EH (cell line): Measurements from ENCODE around the gene LPIN1.
"Not testable (repeated sequence)": the region's sequence is repeated elsewhere in the genome, so short reads cannot be mapped to it uniquely, and the experiment has no call there.

Experiments used
- DNase-seq: peaks from one replicate; pipeline ENCODE4 v3.0.0-alpha.2; 2015; ENCODE audit warnings: low read depth

Gene LPIN1

GRCh38 chr2:11835403-11835802 lies 89.0 kb downstream of the LPIN1 start:
- no peak for DNase-seq

- DNase-seq, result no peak
Measured at GRCh38 chr2:11836647-11837219, 90.3 kb downstream of the LPIN1 start.

GRCh38 chr2:11837875-11838734 lies 91.7 kb downstream of the LPIN1 start:
- DNase-seq, result no peak

- DNase-seq, result peak; percentile 43
Measured at GRCh38 chr2:11839916-11840315, 93.5 kb downstream of the LPIN1 start.

- DNase-seq, result no peak
Measured at GRCh38 chr2:11842336-11842735, 95.9 kb downstream of the LPIN1 start.

GRCh38 chr2:11844798-11845197 lies 98.4 kb downstream of the LPIN1 start:
- DNase-seq, result not testable (repeated sequence)

- not testable (repeated sequence) for DNase-seq
Measured at GRCh38 chr2:11847935-11848334, 101.5 kb downstream of the LPIN1 start.

- DNase-seq, result no peak
Measured at GRCh38 chr2:11850082-11850481, 103.7 kb downstream of the LPIN1 start.

- DNase-seq, result no peak
Measured at GRCh38 chr2:11852526-11853196, 106.2 kb downstream of the LPIN1 start.

GRCh38 chr2:11853197-11853588 lies 106.8 kb downstream of the LPIN1 start:
- DNase-seq, result no peak

- DNase-seq, result no peak
Measured at GRCh38 chr2:11855064-11855760, 108.8 kb downstream of the LPIN1 start.

- DNase-seq, result no peak
Measured at GRCh38 chr2:11856095-11856494, 109.7 kb downstream of the LPIN1 start.

GRCh38 chr2:11858883-11859282 lies 112.5 kb downstream of the LPIN1 start:
- no peak for DNase-seq

GRCh38 chr2:11859975-11860374 lies 113.5 kb downstream of the LPIN1 start:
- DNase-seq, result not testable (repeated sequence)

GRCh38 chr2:11861044-11861443 lies 114.6 kb downstream of the LPIN1 start:
- no peak for DNase-seq

- DNase-seq, result no peak
Measured at GRCh38 chr2:11862049-11862448, 115.6 kb downstream of the LPIN1 start.

GRCh38 chr2:11863103-11863502 lies 116.7 kb downstream of the LPIN1 start:
- DNase-seq, result no peak

- DNase-seq, result peak; percentile 90
Measured at GRCh38 chr2:11863513-11864328, 117.3 kb downstream of the LPIN1 start.

- DNase-seq, result no peak
Measured at GRCh38 chr2:11864724-11865123, 118.3 kb downstream of the LPIN1 start.

GRCh38 chr2:11865378-11865777 lies 118.9 kb downstream of the LPIN1 start:
- DNase-seq, result no peak

GRCh38 chr2:11865805-11866204 lies 119.4 kb downstream of the LPIN1 start:
- DNase-seq, result no peak
